Activated CD4-positive, alpha-beta memory T cell treated with anti-CD3 and anti-CD28 coated beads, Interleukin-2, amount 10 ng/mL, durations not matched to agents 7 days and 5 days (primary cell): Measurements from ENCODE around the gene MLKL. TPM values are rescaled to one million over a fixed set of nuclear protein-coding genes. Genes with fewer than 3 reads are reported as not detected.
A peak's percentile ranks its signal among the peaks of the same experiment; 100 is the strongest.

Experiments
- CTCF ChIA-PET: fragments of 350-600 bp; sonication (Branson Sonifier 250); formaldehyde crosslinking; loops from one replicate; lab custom pipeline; 2021; ENCODE audit warnings: antibody characterized with exemption, inconsistent platforms; lab: Charles Lee
- POLR2A ChIA-PET: fragments of 350-600 bp; sonication (Branson Sonifier 250); formaldehyde crosslinking; loops from one replicate; lab custom pipeline; 2021; ENCODE audit warnings: antibody characterized with exemption; lab: Charles Lee
- DNase-seq: peaks from one replicate; pipeline ENCODE4 v3.0.0-alpha.2; 2020
- H3K27ac Mint-ChIP-seq: one replicate; pipeline ENCODE4 v1.8.0; 2021; ENCODE audit warnings: mild to moderate bottlenecking, mixed read lengths
- H3K27me3 Mint-ChIP-seq: one replicate; pipeline ENCODE4 v1.8.0; 2021; ENCODE audit warnings: mixed read lengths
- H3K36me3 Mint-ChIP-seq: one replicate; pipeline ENCODE4 v1.8.0; 2021; ENCODE audit warnings: low read depth, mixed read lengths
- H3K4me1 Mint-ChIP-seq: one replicate; pipeline ENCODE4 v1.8.0; 2021; ENCODE audit warnings: mixed read lengths
- H3K4me3 Mint-ChIP-seq: one replicate; pipeline ENCODE4 v1.8.0; 2021; ENCODE audit warnings: mild to moderate bottlenecking, mixed read lengths
- H3K9me3 Mint-ChIP-seq: one replicate; pipeline ENCODE4 v1.8.0; 2021; ENCODE audit warnings: mixed read lengths
- total RNA-seq, 2 experiments: library from RNA; stranded (reverse); gene quantifications; one replicate each; pipeline ENCODE4 v1.2.3, GENCODE V29; 2021

MLKL gene
- total RNA-seq, 2 experiments from 2014 or later: 42.8 to 45.2 TPM

DNA sequence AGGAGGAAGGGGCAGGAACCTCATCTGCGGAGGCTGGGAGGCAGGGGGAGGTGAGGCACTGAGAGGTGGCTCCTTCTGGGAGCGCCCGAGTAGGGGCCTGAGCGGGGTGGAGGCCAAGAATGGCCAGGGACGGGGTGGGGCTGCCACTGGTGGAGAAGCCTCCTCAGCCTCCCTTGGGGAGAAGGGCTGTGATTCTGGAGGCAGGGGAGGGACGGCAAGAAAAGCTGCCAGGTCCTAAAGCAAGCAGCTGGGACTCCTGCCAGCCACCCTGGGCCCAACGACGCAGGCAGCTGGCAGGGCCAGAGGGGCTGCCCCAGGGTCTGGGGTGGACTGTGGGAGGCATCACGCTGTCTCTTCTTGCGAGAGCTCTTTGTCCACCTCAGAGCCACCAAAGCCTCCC is 12.7 kb upstream of the MLKL start:
- H3K4me1 Mint-ChIP-seq: peaks cover 4% of the 10 kb centered on the region
- H3K36me3 Mint-ChIP-seq: no peaks in the 10 kb centered on the region
- ChIA-PET CTCF (interaction anchor here (1.1 to 5.7 kb wide), 5 partner anchors 12 to 150 kb away, joined by 3 to 38 read pairs (median 9); partner anchors contain the start of gene MLKL), POLR2A (interaction anchor here (1.9 kb wide), 1 partner anchor 13 kb away, joined by 11 read pairs; the partner anchor contains the start of gene MLKL)
- H3K4me3 Mint-ChIP-seq: no peak overlapping the region
- no peak for DNase-seq
- peaks cover 3% of the 10 kb centered on the region for H3K27me3 Mint-ChIP-seq
- no peaks in the 10 kb centered on the region for H3K9me3 Mint-ChIP-seq
- H3K27ac Mint-ChIP-seq: no peak overlapping the region

DNA sequence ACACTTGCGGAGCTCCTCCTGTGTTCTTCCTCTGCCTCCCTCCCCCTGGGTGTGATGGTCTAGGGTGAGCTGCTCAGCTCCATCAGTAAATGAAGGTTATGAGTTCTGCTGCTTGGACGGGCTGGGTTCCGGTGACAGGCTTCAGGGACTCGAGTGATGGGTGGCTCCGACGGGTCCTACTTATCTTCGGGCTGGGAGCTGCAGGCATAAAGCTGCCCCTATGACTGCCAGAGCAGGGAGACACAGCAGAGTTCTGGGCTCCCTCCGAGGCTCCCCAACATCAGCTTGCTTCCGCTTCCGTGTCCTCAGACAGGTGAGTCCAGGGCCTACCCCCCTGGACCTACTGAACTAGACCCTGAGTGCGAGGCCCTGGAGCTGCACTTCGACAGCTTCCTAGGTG is 11.3 kb upstream of the MLKL start:
- H3K9me3 Mint-ChIP-seq: no peaks in the 10 kb centered on the region
- H3K4me1 Mint-ChIP-seq: peaks cover 4% of the 10 kb centered on the region
- no peak for DNase-seq
- no peaks in the 10 kb centered on the region for H3K36me3 Mint-ChIP-seq
- POLR2A ChIA-PET: interaction anchor here (1.4 to 1.9 kb wide), 2 partner anchors 11 to 45 kb away, joined by 8 to 11 read pairs; partner anchors contain the start of genes MLKL and RFWD3
- H3K27me3 Mint-ChIP-seq: peaks cover 5% of the 10 kb centered on the region
- no peak overlapping the region for H3K4me3 Mint-ChIP-seq
- CTCF ChIA-PET: interaction anchor here (0.6 to 5.7 kb wide), 8 partner anchors 9 to 400 kb away, joined by 3 to 38 read pairs (median 6); partner anchors contain the start of gene MLKL
- H3K27ac Mint-ChIP-seq: no peak overlapping the region

DNA sequence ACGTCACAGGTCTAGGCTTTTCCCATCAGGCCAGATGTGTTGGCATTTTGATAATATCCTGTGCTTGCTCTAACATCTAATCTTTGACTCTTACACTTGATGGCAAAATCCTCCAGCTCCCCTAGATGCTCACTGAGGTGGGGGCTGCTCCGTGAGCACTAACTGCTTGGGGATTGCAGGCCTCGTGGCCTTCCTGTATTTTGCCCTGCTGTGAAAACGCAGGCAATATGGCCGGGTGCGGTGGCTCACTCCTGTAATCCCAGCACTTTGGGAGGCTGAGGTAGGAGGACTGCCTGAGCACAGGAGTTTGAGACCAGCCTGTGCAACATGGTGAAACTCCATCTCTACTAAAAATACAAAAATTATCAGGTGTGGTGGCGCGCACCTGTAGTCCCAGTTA is 9.7 kb upstream of the MLKL start:
- POLR2A ChIA-PET: interaction anchor here (0.7 kb wide), 1 partner anchor 9 kb away, joined by 3 read pairs; no protein-coding TSS in a partner anchor
- no peak overlapping the region for H3K4me3 Mint-ChIP-seq

GRCh38 chr16:74709441-74709877 is 8.8 kb upstream of the MLKL start:
- Mint-ChIP-seq H3K27me3 (peaks cover 5% of the 10 kb centered on the region), H3K4me3 (no peak overlapping the region), H3K36me3 (no peaks in the 10 kb centered on the region), H3K4me1 (peaks cover 11% of the 10 kb centered on the region), H3K9me3 (no peaks in the 10 kb centered on the region), H3K27ac (no peak overlapping the region)
- peak; percentile 85 for DNase-seq
- ChIA-PET POLR2A (no interaction called here), CTCF (interaction anchor here (0.8 to 5.7 kb wide), 8 partner anchors 9 to 401 kb away, joined by 3 to 38 read pairs (median 6); partner anchors contain the start of gene MLKL)

More for the DNA sequence above, 9.7 kb upstream of the MLKL start:
- no peaks in the 10 kb centered on the region for H3K36me3 Mint-ChIP-seq
- H3K27ac Mint-ChIP-seq: no peak overlapping the region
- H3K9me3 Mint-ChIP-seq: no peaks in the 10 kb centered on the region
- H3K4me1 Mint-ChIP-seq: peaks cover 6% of the 10 kb centered on the region
- peaks cover 5% of the 10 kb centered on the region for H3K27me3 Mint-ChIP-seq
- no peak for DNase-seq
- CTCF ChIA-PET: interaction anchor here (0.8 to 5.7 kb wide), 8 partner anchors 9 to 400 kb away, joined by 3 to 38 read pairs (median 6); partner anchors contain the start of gene MLKL

DNA sequence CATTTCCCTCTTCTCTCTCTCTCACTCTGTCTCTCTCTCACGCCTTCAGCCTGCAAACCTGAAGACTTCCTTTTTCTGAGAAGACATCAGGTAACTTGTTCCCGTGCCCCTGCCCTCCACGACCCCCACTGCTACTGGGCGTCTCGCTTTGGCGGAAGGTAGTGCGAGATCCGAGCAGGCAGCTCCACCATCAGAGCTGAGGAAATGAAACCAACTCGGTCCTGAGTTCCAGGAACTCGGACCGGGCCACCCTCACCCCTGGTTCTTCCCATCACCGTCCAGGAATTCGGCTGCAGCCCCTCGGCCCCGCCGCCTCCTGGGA is 585 bp downstream of the MLKL start:
- Mint-ChIP-seq H3K27me3 (no peaks in the 10 kb centered on the region), H3K27ac (peak overlapping the region; percentile 97), H3K36me3 (peaks cover 35% of the 10 kb centered on the region), H3K4me1 (peaks cover 58% of the 10 kb centered on the region), H3K9me3 (no peaks in the 10 kb centered on the region), H3K4me3 (peak overlapping the region; percentile 96)
- POLR2A ChIA-PET: interaction anchor here (0.6 to 8.6 kb wide), 17 partner anchors 9 to 923 kb away, joined by 3 to 186 read pairs (median 5); partner anchors contain the start of genes ADAT1, GLG1, PSMD7 and RFWD3
- CTCF ChIA-PET: interaction anchor here (1.3 to 7.2 kb wide), 5 partner anchors 10 to 163 kb away, joined by 3 to 25 read pairs (median 9); partner anchors contain the start of gene RFWD3
- DNase-seq: peak; percentile 49

DNA sequence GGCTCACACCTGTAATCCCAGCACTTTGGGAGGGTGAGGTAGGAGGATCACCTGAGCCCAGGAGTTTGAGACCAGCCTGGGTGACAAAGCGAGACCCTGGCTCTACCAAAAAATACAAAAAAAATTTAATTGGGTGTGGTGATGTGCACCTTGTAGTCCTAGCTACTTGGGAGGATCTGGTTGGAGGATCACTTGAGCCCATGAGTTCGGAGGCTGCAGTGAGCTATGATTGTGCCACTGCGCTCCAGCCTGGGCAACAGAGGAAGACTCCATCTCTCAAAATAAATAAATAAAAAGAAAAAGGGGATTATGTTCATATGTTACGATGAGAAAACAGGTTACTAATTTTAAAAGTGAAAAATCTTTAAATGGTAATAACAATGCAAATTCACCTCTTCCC is 996 bp downstream of the MLKL start:
- Mint-ChIP-seq H3K27ac (peak overlapping the region; percentile 81), H3K4me1 (peaks cover 55% of the 10 kb centered on the region), H3K36me3 (peaks cover 38% of the 10 kb centered on the region), H3K4me3 (peak overlapping the region; percentile 96), H3K9me3 (no peaks in the 10 kb centered on the region), H3K27me3 (no peaks in the 10 kb centered on the region)
- no peak for DNase-seq
- ChIA-PET CTCF (interaction anchor here (1.3 to 7.2 kb wide), 4 partner anchors 11 to 163 kb away, joined by 3 to 25 read pairs (median 8); partner anchors contain the start of gene RFWD3), POLR2A (interaction anchor here (0.6 to 8.6 kb wide), 11 partner anchors 8 to 948 kb away, joined by 3 to 186 read pairs (median 4); partner anchors contain the start of genes ADAT1, GLG1, KARS1 and PSMD7)

DNA sequence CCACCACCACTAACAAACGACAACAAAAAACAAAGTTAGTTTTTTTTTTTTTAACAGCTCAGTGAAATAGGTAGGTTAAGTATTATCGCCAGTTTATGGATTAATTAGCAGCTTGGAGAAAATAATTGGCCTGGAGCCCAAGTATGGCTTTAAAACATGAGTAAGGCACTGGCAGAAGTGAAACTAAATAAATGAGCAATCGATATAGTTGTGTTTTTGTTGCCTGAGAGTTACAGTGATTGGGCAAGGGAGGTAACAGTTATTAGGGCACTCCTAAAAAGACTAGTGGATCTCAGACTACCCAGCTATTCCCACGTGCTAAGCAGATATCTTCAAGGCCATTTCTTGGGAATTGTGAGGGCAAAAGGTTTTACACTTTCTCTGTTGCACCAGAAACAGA is 2.4 kb downstream of the MLKL start:
- peak overlapping the region; percentile 96 for H3K4me3 Mint-ChIP-seq
- POLR2A ChIA-PET: interaction anchor here (1.5 to 8.6 kb wide), 4 partner anchors 17 to 950 kb away, joined by 3 to 186 read pairs (median 6); partner anchors contain the start of genes KARS1, PSMD7, RFWD3 and TERF2IP
- H3K27me3 Mint-ChIP-seq: no peaks in the 10 kb centered on the region
- H3K36me3 Mint-ChIP-seq: peaks cover 48% of the 10 kb centered on the region
- DNase-seq: no peak
- CTCF ChIA-PET: interaction anchor here (0.5 to 7.2 kb wide), 9 partner anchors 10 to 436 kb away, joined by 3 to 25 read pairs (median 4); partner anchors contain the start of genes RFWD3 and WDR59
- peaks cover 57% of the 10 kb centered on the region for H3K4me1 Mint-ChIP-seq
- H3K27ac Mint-ChIP-seq: peak overlapping the region; percentile 81
- H3K9me3 Mint-ChIP-seq: no peaks in the 10 kb centered on the region

GRCh38 chr16:74695450-74696422 is 4.9 kb downstream of the MLKL start:
- ChIA-PET CTCF (interaction anchor here (0.9 to 7.2 kb wide), 2 partner anchors 13 to 28 kb away, joined by 3 to 25 read pairs; partner anchors contain the start of gene RFWD3), POLR2A (interaction anchor here (0.5 to 8.6 kb wide), 4 partner anchors 29 to 862 kb away, joined by 3 to 186 read pairs (median 4); partner anchors contain the start of gene RFWD3)
- Mint-ChIP-seq H3K4me1 (peaks cover 52% of the 10 kb centered on the region), H3K9me3 (no peaks in the 10 kb centered on the region), H3K4me3 (peak overlapping the region; percentile 73), H3K27ac (peak overlapping the region; percentile 73), H3K27me3 (no peaks in the 10 kb centered on the region), H3K36me3 (peaks cover 69% of the 10 kb centered on the region)
- peak; percentile 75 for DNase-seq

DNA sequence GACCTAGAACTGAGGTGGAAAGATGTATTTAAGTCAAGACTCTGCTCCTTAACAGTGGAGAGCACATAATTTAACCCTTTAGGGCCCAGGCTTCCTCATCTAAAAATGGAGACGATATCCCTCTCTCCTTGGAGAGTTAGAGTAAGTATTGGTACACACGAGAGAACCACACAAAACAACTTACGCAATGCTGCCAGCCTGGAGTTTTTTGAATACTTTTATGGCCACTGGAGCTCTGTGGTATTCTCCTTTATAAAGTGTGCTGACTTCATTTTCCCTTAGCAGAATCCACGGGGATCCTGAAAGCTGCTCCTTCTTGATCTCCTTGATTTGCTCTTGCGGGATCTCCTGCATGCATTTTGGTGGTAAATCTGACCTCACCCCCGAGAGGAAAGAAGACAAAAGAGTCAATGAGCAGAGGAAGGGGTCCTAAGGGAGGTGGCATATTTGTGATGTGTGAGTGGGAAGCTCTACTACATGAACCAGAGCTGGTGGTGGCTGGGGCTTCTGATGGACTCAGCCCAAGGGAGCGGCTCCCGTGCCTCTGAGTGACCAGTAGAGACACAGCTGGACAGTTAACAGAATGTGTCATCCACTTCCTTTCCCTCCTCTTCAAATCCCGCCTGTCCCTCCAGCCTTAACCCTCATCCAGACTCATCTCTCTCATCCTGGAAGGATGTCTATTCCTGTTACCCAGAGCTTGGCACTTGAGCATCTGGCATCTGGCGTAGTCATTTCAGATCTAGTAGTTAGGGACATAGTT is 9.4 kb downstream of the MLKL start:
- H3K4me3 Mint-ChIP-seq: no peak overlapping the region
- H3K9me3 Mint-ChIP-seq: no peaks in the 10 kb centered on the region
- ChIA-PET POLR2A (interaction anchor here (1.2 to 3.2 kb wide), 3 partner anchors 9 to 24 kb away, joined by 3 to 15 read pairs (median 13); partner anchors contain the start of genes MLKL and RFWD3), CTCF (interaction anchor here (0.6 to 0.7 kb wide), 2 partner anchors 10 to 23 kb away, joined by 3 read pairs; no protein-coding TSS in a partner anchor)
- H3K4me1 Mint-ChIP-seq: peaks cover 28% of the 10 kb centered on the region
- DNase-seq: no peak
- H3K27ac Mint-ChIP-seq: no peak overlapping the region
- peaks cover 77% of the 10 kb centered on the region for H3K36me3 Mint-ChIP-seq
- no peaks in the 10 kb centered on the region for H3K27me3 Mint-ChIP-seq

DNA sequence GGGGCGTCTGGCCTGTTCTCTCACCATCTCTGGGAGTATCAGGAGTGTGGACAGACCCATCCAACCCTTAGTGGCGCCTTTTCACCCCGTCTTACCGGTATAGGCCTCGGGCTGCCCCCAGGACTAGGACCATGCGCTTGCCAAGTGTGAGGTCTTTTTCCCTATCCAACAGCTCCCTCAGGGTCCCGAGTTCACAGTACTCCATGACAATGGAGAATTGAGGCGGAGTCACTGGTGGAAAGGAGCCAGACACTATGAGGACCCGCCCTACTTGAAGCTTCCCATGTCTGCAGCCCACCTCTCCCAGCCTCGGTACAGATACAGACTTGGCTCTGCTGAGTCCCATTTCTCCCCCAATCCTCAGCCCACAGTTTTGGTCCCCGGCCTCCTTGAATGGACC is 18.1 kb downstream of the MLKL start:
- no peak for DNase-seq
- ChIA-PET CTCF (interaction anchor here (0.8 kb wide), 1 partner anchor 18 kb away, joined by 4 read pairs; the partner anchor contains the start of gene MLKL), POLR2A (no interaction called here)
- H3K4me1 Mint-ChIP-seq: no peaks in the 10 kb centered on the region
- no peaks in the 10 kb centered on the region for H3K9me3 Mint-ChIP-seq
- H3K27me3 Mint-ChIP-seq: no peaks in the 10 kb centered on the region
- no peak overlapping the region for H3K27ac Mint-ChIP-seq
- H3K36me3 Mint-ChIP-seq: peaks cover 58% of the 10 kb centered on the region
- no peak overlapping the region for H3K4me3 Mint-ChIP-seq

DNA sequence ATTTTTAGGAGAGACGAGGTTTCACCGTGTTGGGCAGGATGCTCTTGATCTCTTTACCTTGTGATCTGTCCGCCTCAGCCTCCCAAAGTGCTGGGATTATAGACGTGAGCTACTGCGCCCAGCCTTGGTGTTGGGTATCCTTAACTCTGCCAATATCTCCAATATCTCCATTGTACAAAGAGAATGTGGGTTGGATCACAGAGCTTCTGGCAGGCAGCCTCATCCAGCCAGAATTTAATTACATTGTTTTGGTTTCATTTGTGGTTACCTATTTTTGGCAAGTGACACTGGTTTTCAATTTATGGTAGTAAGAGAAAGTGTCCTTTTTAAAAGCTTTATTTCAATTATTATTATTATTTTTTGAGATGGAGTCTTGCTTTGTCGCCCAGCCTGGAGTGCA is 20.0 kb downstream of the MLKL start:
- H3K27me3 Mint-ChIP-seq: no peaks in the 10 kb centered on the region
- no peaks in the 10 kb centered on the region for H3K9me3 Mint-ChIP-seq
- POLR2A ChIA-PET: interaction anchor here (0.9 to 4.9 kb wide), 4 partner anchors 11 to 103 kb away, joined by 3 to 37 read pairs (median 3); partner anchors contain the start of gene RFWD3
- CTCF ChIA-PET: interaction anchor here (1.1 to 1.6 kb wide), 2 partner anchors 13 to 29 kb away, joined by 3 to 6 read pairs; no protein-coding TSS in a partner anchor
- no peaks in the 10 kb centered on the region for H3K4me1 Mint-ChIP-seq
- no peak overlapping the region for H3K4me3 Mint-ChIP-seq
- H3K27ac Mint-ChIP-seq: no peak overlapping the region
- DNase-seq: no peak
- peaks cover 51% of the 10 kb centered on the region for H3K36me3 Mint-ChIP-seq
